ENCODE results near the gene CCDC181. TPM values are rescaled to one million over a fixed set of nuclear protein-coding genes. Genes with fewer than 3 reads are reported as not detected.

CCDC181 gene
- total and polyA plus RNA-seq, 7 donors = 0.13 to 2.9 (median 0.30) TPM

DNA sequence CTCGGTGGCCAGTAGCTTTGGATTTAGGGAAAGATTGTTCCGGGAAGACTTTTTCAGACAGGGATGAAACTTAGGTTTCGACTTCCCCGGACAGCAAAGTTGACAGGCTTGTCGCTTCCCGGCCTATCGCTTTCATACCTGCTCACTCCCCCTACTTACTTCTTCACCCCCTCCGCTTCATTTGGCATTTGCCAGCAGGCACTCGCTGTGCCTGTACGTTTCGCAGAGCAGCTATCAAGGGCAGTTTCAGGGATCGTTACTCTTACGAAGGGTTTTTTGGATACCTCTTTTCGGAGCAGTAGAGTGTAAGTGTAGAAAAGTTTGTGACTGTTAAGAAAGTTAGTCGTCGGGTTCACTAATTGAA is 58.9 kb downstream of the CCDC181 start:
- Histone ChIP-seq H3K36me3 (ENCODE audit: insufficient read depth in 1 of 2, low read depth in 1 of 2) (peaks cover 0 to 41% of the 10 kb centered on the region in 2 donors), H3K4me3 (peak overlapping the region; percentile 88), H3K4me1 (peaks cover 18% of the 10 kb centered on the region), H3K27me3 (ENCODE audit: insufficient read depth in 3 of 3, low read length in 2 of 3) (no peaks in the 10 kb centered on the region), H3K27ac (peak overlapping the region; percentile 91), H3K9me3 (no peaks in the 10 kb centered on the region)
- DNase-seq (no peak), ATAC-seq (peak in 2 of 4 donors; percentile 15 to 46)
- intact Hi-C loops (cut with DNase I) = loop anchor here in 1 of 2 donors (10.0 kb wide), 1 partner anchor 116 kb away; the partner anchor contains the start of gene SLC19A2
- TF ChIP-seq, protein P1, sequence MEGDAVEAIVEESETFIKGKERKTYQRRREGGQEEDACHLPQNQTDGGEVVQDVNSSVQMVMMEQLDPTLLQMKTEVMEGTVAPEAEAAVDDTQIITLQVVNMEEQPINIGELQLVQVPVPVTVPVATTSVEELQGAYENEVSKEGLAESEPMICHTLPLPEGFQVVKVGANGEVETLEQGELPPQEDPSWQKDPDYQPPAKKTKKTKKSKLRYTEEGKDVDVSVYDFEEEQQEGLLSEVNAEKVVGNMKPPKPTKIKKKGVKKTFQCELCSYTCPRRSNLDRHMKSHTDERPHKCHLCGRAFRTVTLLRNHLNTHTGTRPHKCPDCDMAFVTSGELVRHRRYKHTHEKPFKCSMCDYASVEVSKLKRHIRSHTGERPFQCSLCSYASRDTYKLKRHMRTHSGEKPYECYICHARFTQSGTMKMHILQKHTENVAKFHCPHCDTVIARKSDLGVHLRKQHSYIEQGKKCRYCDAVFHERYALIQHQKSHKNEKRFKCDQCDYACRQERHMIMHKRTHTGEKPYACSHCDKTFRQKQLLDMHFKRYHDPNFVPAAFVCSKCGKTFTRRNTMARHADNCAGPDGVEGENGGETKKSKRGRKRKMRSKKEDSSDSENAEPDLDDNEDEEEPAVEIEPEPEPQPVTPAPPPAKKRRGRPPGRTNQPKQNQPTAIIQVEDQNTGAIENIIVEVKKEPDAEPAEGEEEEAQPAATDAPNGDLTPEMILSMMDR (IDR thresholded peaks at IDR 0.05) = no peak
- 0 to 2% (median 0%) methylated on average over 16 of the region's 16 CpGs for WGBS, 3 donors

DNA sequence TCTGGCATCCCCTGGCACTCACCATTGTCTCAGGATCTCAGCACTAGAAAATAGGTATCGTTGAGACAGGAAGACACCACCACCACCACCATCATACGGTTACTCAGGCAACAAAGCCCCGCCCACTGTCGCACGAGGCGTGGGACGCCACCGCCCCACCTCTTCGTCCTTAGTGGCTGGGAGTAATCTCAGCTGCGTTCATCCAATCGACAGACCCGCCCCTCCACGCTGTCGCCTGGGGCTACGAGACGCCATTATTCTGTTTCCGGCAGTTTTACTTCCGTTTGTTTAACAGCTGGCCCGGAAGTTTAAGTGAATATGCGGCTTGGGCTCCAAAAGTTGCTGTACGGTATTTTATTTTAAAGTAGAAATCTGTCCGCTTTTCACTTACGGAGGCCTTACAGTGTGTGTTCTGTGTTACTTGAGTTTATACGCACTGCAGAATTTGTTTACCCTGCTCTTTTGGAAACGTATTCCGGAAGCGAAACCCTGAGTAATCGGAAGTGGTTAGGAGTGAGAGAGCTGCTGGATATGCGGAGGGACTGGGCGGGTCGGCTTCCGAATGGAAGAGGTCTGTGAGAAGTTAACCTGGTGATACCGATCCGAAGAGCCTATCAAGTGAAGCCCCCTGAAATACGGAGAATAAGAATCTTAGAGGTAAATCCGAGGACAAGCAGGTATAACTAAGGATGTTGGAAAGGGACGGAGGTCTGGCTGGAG is 59.4 kb downstream of the CCDC181 start, which contains the start of the genes BLZF1 and NME7:
BLZF1 (plus strand) TSS at position 510 of the 720 bp plus-strand sequence. CDS start 1,328 bp downstream, outside the sequence.
NME7 (minus strand) TSS at position 112 of the 720 bp plus-strand sequence; CDS start at position 25, 87 bp downstream.
- Histone ChIP-seq H3K27ac (peak within 1 kb of the TSS; percentile 91), H3K4me1 (peaks cover 18% of the 10 kb centered on the region), H3K4me3 (peak within 1 kb of the TSS; percentile 88), H3K27me3 (ENCODE audit: insufficient read depth in 3 of 3, low read length in 2 of 3) (no peaks in the 10 kb centered on the region), H3K36me3 (ENCODE audit: insufficient read depth in 1 of 2, low read depth in 1 of 2) (peaks cover 0 to 36% of the 10 kb centered on the region in 2 donors), H3K9me3 (no peaks in the 10 kb centered on the region)
- TF ChIP-seq, protein P1 (IDR thresholded peaks at IDR 0.05) = no peak
- intact Hi-C loops (cut with DNase I) = loop anchor here in 1 of 2 donors (10.0 kb wide), 1 partner anchor 117 kb away; the partner anchor contains the start of gene SLC19A2
- DNase-seq = peak; percentile 96 to 97
- ATAC-seq = peak; percentile 99 to 100 (median 100)
- whole genome bisulfite sequencing, 3 donors = 0 to 1% (median 0%) methylated on average over 35 to 37 of the region's 37 CpGs

DNA sequence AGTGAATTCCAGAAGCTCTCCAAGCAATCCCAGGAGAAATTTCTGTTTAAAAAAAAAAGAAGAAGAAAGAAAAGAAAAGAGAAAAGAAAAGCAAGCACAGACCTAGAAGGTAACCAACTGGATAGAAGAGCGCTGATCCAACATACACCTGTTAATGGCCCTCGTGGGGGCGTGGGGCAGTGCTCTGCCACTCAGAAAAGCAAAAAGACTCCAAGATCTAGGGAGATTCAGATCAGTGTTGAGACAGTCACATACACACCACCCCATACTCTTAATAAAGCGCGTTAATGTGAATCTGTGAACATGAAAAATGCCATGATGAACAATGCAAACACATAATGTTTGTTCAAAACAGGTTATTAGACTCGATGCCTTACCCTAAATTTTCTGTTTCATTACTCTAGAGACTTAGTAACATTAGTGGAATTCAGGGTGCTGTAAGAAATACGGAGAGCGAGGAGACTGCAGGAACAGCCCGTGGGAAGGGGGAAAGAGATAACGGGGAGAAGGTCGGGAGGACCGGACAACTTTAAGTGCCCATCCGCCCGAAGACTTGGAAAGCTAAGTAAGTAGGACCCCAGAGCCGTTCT is 60.1 kb downstream of the CCDC181 start:
- ATAC-seq = no peak
- Histone ChIP-seq H3K27ac (peak overlapping the region; percentile 91), H3K4me3 (peak overlapping the region; percentile 88), H3K36me3 (ENCODE audit: insufficient read depth in 1 of 2, low read depth in 1 of 2) (peaks cover 0 to 29% of the 10 kb centered on the region in 2 donors), H3K9me3 (no peaks in the 10 kb centered on the region), H3K4me1 (peaks cover 18% of the 10 kb centered on the region), H3K27me3 (ENCODE audit: insufficient read depth in 3 of 3, low read length in 2 of 3) (no peaks in the 10 kb centered on the region)
- TF ChIP-seq, protein P1 (IDR thresholded peaks at IDR 0.05) = no peak
- intact Hi-C loops (cut with DNase I) = loop anchor here in 1 of 2 donors (10.0 kb wide), 1 partner anchor 118 kb away; the partner anchor contains the start of gene SLC19A2
- DNase-seq = no peak
- WGBS, 3 donors = 8 to 10% (median 8%) methylated on average over 15 of the region's 15 CpGs

GRCh38 chr1:169364948-169365347 is 62.3 kb downstream of the CCDC181 start:
- TF ChIP-seq, protein P1 (IDR thresholded peaks at IDR 0.05) = no peak
- DNase-seq = no peak
- Histone ChIP-seq H3K27ac (no peak overlapping the region), H3K9me3 (no peaks in the 10 kb centered on the region), H3K27me3 (ENCODE audit: insufficient read depth in 3 of 3, low read length in 2 of 3) (no peaks in the 10 kb centered on the region), H3K36me3 (ENCODE audit: insufficient read depth in 1 of 2, low read depth in 1 of 2) (peaks cover 0 to 7% of the 10 kb centered on the region in 2 donors), H3K4me3 (no peak overlapping the region), H3K4me1 (peaks cover 15% of the 10 kb centered on the region)
- WGBS, 3 donors = 95 to 98% (median 98%) methylated on average over 2 of the region's 2 CpGs
- no peak for ATAC-seq
- intact Hi-C loops (cut with DNase I) = loop anchor here in 1 of 2 donors (10.0 kb wide), 1 partner anchor 120 kb away; the partner anchor contains the start of gene SLC19A2

Measured in psoas muscle (tissue), 8 donors.